Neural progenitor cell (in vitro differentiated cells): Measurements from ENCODE around the gene SPINT1.

ENCODE experiments used
- CTCF ChIP-seq: fragments of 200-600 bp; sonication (generic); IDR thresholded peaks from 2 replicates; pipeline ENCODE4 v1.5.1; 2017; ENCODE audit warnings: antibody characterized with exemption, mild to moderate bottlenecking
- EZH2 ChIP-seq: fragments of 200-600 bp; sonication (generic); IDR thresholded peaks from 2 replicates; pipeline ENCODE4 v1.6.1; 2017; ENCODE audit warnings: antibody characterized with exemption, mild to moderate bottlenecking, moderate library complexity
- EZH2phosphoT487 ChIP-seq: fragments of 200-600 bp; sonication (generic); IDR thresholded peaks from 2 replicates; pipeline ENCODE4 v1.6.1; 2017; ENCODE audit warnings: antibody characterized with exemption

GRCh38 chr15:40892447-40893012 is 48.7 kb downstream of the SPINT1 start:
- TF ChIP-seq CTCF (no peak), EZH2 (no peak), EZH2phosphoT487 (no peak)
